Activated T-cell treated with anti-CD3 and anti-CD28 coated beads for 4 hours (primary cell): ENCODE data around the gene KRT73.
A peak's percentile ranks its signal among the peaks of the same experiment; 100 is the strongest.

Experiments used
- DNase-seq: peaks from one replicate; pipeline ENCODE4 v3.0.0-alpha.2; 2020

The KRT73 gene

GRCh38 chr12:52617403-52617785, 965 bp downstream of the KRT73 start:
- no peak for DNase-seq

GRCh38 chr12:52616680-52617402, 1.5 kb downstream of the KRT73 start:
- DNase-seq: no peak

- DNase-seq: no peak
Measured at GRCh38 chr12:52615912-52616311, 2.4 kb downstream of the KRT73 start.

GRCh38 chr12:52615208-52615868, 3.0 kb downstream of the KRT73 start:
- peak; percentile 38 for DNase-seq

- DNase-seq: no peak
Measured at GRCh38 chr12:52614381-52615207, 3.8 kb downstream of the KRT73 start.

- DNase-seq: no peak
Measured at GRCh38 chr12:52613384-52614030, 4.9 kb downstream of the KRT73 start.

GRCh38 chr12:52612431-52613383, 5.7 kb downstream of the KRT73 start:
- no peak for DNase-seq

- DNase-seq: no peak
Measured at GRCh38 chr12:52611080-52611468, 7.3 kb downstream of the KRT73 start.

- no peak for DNase-seq
Measured at GRCh38 chr12:52608826-52609630, 9.3 kb downstream of the KRT73 start.

- no peak for DNase-seq
Measured at GRCh38 chr12:52608161-52608560, 10.2 kb downstream of the KRT73 start.

GRCh38 chr12:52607314-52607713, 11.0 kb downstream of the KRT73 start:
- no peak for DNase-seq

GRCh38 chr12:52606581-52607218, 11.7 kb downstream of the KRT73 start:
- no peak for DNase-seq

GRCh38 chr12:52606096-52606495, 12.3 kb downstream of the KRT73 start:
- no peak for DNase-seq

GRCh38 chr12:52605542-52605941, 12.8 kb downstream of the KRT73 start:
- no peak for DNase-seq

- DNase-seq: no peak
Measured at GRCh38 chr12:52604859-52605258, 13.5 kb downstream of the KRT73 start.

- DNase-seq: peak; percentile 17
Measured at GRCh38 chr12:52603314-52603713, 15.0 kb downstream of the KRT73 start.

- DNase-seq: no peak
Measured at GRCh38 chr12:52602552-52602951, 15.8 kb downstream of the KRT73 start.

GRCh38 chr12:52601671-52602070, 16.7 kb downstream of the KRT73 start:
- DNase-seq: no peak

GRCh38 chr12:52600941-52601481, 17.3 kb downstream of the KRT73 start, which contains the start of gene KRT72:
TSS of gene KRT72 (minus strand) at chr12:52601463. CDS start at chr12:52601452, 11 bp downstream.
- DNase-seq: no peak

- DNase-seq: no peak
Measured at GRCh38 chr12:52600475-52600874, 17.9 kb downstream of the KRT73 start.
